AG09309 (cell line): Measurements from ENCODE around the gene GRIA3.
"Not testable (repeated sequence)": the region's sequence is repeated elsewhere in the genome, so short reads cannot be mapped to it uniquely, and the experiment has no call there.

Source experiments
- DNase-seq: peaks from one replicate; pipeline ENCODE4 v3.0.0-alpha.2; 2010; ENCODE audit warnings: low read depth
- H3K4me3 ChIP-seq: 2 replicates; pipeline ENCODE4 v1.5.1; 2011; ENCODE audit warnings: mild to moderate bottlenecking, low read depth, low read length, moderate library complexity; ENCODE audit not compliant: control insufficient read depth
- TF ChIP-seq, protein P1 (sequence below): IDR thresholded peaks from 2 replicates; pipeline ENCODE4 v1.5.1; 2011; ENCODE audit warnings: mild to moderate bottlenecking, low read depth, low read length, inconsistent platforms; ENCODE audit not compliant: insufficient read depth, control insufficient read depth; ENCODE audit errors: missing control alignments

GRIA3 gene

DNA sequence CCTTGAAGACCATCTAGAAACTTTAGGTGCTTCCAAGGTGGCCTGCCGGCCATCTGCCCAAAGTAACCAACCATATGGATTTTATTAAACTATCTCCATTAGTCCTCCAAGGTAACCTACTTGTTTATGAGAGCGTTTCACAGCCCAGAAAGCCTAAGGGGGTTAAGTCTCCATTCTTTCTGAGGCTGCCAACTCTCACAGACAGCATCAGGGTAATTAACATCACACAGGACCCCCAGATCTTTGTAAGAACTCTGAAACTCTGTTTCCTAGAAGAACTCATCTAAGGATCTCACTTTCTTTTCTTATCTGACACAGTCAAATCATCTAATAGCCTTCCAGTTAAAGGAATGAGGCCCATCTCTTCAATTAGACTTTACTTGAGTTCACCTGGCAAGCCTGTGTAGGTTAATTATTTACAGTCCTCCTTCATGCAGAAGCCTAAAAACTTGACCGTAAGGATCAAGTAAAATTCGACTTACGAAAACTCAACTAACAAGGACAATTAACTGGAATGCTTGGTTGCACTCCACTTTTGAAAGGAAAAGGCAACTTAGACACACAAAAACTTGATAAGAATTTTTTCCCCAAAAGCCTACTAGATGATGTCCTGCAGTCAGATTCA is 252.5 kb downstream of the GRIA3 start:
- no peak overlapping the region for H3K4me3 ChIP-seq
- DNase-seq = no peak
- TF ChIP-seq, protein P1, sequence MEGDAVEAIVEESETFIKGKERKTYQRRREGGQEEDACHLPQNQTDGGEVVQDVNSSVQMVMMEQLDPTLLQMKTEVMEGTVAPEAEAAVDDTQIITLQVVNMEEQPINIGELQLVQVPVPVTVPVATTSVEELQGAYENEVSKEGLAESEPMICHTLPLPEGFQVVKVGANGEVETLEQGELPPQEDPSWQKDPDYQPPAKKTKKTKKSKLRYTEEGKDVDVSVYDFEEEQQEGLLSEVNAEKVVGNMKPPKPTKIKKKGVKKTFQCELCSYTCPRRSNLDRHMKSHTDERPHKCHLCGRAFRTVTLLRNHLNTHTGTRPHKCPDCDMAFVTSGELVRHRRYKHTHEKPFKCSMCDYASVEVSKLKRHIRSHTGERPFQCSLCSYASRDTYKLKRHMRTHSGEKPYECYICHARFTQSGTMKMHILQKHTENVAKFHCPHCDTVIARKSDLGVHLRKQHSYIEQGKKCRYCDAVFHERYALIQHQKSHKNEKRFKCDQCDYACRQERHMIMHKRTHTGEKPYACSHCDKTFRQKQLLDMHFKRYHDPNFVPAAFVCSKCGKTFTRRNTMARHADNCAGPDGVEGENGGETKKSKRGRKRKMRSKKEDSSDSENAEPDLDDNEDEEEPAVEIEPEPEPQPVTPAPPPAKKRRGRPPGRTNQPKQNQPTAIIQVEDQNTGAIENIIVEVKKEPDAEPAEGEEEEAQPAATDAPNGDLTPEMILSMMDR = no peak

DNA sequence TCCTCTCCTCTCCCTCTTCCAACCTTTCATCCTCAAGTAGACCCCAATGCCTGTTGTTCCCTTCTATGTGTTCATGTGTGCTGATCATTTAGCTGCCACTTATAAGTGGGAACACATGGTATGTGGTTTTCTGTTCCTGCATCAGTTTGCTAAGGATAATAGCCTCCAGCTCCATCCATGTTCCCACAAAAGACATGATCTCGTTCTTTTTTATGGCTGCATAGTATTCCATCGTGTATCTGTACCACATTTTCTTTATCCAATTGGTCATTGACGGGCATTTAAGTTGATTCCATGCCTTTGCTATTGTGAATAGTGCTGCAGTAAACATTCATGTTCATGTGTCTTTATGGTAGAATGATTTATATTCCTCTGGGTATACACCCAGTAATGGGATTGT is 255.8 kb downstream of the GRIA3 start:
- not testable (repeated sequence) for DNase-seq, H3K4me3 ChIP-seq

DNA sequence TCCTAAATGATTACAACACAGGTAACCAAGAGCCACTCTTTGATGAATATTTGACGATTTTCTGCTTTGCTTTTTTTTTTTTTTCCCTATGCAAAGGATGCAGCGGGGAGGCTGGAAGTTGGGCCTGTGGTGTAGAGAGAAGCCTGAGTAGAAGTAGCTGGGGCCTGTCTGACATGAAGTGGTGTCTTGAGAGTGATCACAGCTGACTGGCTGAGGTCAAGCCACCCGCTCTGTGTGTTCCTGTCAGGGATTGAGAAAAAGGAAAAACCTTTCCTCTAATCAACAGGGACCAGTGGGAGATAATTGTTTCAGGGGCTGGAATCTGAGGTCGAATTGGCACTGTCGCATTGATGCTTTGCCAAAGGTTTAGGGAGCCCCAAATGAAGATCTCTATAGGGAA is 258.7 kb downstream of the GRIA3 start:
- H3K4me3 ChIP-seq = no peak overlapping the region
- TF ChIP-seq, protein P1 = no peak
- no peak for DNase-seq

DNA sequence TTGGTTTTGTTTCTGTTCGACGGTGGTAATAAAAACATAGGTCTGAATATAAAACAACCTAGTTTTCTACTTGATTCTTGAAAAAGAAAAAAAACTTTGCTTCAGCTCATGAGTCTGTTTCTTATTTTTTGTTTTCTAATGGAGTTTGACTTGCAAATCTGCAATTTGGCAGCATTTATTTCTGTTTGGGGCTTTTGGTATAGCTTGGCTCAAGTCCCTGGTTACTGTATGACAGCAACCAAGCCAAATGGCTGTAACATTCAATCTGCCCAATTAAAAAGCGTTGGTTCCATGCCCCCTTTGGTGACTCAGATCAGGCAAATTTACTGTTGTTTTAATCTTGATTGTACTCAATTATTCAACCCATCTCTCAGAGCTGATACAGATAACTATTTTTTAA is 263.4 kb downstream of the GRIA3 start:
- TF ChIP-seq, protein P1 = no peak
- H3K4me3 ChIP-seq = no peak overlapping the region
- DNase-seq = no peak

DNA sequence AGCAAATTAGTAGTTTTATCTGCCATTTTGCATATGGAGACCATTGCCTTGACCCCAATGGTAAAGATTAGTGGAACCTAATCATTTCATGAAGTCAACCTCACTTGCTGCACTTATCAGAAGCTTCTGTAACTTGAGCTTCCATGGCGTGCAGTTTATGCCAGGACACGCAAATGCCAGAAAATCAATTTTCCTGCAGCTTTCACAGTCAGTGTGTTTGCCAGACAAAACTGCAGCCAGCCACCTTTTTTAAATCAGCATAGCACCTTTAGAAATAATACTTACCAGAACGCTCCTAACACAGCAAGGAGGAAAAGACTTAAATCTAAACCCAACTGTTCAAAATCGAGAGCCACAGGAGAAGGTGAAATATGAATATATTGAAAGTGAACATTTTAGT is 265.3 kb downstream of the GRIA3 start:
- TF ChIP-seq, protein P1 = no peak
- no peak overlapping the region for H3K4me3 ChIP-seq
- no peak for DNase-seq

DNA sequence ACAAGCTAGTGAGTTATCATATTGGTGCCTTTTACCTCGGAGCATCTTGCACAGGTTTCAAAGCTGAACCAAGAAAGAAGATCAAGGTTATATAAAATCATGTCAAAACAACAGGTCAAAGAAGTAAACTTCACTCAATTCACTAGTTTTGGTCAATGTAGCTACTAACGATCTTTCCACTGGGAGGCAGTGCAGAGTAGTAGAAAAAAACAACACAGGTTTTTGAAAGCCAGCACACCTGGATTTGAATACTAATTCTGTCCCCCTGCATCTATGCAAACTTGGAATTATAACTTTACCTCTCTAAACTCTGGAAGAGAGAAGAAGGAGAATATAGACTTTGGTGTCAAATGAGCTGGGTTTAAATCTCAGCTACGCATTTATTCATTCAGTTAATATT is 266.1 kb downstream of the GRIA3 start:
- no peak for DNase-seq
- no peak overlapping the region for H3K4me3 ChIP-seq
- TF ChIP-seq, protein P1 = peak; percentile 22

DNA sequence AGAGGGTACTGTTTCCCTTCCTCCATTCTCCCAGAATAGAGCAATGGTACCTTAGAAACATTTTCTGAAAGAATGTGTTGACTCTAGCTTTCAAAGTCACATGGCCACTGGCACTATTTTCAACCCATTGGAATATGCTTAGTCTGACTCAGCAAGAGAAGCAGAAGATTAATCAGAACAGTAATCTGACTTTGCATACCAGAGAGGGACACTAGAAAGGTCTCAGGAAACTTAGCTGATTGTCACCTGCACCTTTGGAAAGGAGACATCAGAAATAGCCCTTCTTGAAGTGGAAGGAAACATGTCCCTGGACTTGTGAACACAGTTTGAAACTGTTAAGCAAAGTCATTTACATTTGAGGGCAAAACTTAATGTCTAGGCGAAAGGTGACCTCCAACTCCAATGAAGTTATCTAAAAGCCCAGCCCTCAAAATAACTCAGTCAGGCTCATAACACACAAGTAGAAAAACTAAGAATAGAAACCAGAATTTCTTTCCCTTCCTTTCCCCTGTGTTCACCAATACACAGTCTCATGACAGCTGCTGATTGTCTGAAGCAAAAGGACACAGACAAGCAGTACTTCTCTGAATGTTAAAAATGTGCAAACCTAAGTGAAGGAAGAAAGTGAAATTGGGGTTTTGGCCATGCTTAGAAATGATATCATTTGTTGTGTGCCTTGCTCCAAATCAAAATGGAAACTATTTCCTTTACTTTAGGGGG is 270.8 kb downstream of the GRIA3 start:
- no peak for DNase-seq
- TF ChIP-seq, protein P1 = no peak
- no peak overlapping the region for H3K4me3 ChIP-seq
